ENCODE data around the gene LCN1. TPM values are rescaled to one million over a fixed set of nuclear protein-coding genes. Genes with fewer than 3 reads are reported as not detected.

The LCN1 gene
- total and polyA plus RNA-seq, 2 donors (not counting 3 experiments of a cell fraction or from before 2014, with no cell fraction given), result not detected

DNA sequence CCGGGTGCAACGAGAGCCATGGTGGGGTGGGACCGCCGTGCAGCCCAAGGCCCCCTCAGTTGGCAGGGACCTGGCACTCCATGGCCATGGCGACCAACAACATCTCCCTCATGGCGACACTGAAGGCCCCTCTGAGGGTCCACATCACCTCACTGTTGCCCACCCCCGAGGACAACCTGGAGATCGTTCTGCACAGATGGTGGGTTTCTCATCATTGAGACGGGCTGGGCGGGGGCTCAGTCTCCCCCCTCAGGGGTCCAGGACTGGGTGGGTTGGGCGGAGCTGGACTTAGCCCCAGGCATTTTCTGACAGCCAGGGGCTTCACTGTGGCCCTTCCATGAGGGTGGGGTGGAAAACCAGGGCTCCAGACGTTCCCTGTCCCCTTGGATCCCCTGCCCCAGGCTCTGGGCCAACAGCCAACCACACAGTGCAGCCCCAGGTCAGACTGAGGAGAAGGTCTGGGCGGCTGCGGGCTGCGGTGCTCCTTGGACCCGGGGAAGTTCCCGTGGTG is 41.0 kb downstream of the LCN1 start:
- ChIA-PET POLR2A (no interaction called here), CTCF (no interaction called here)
- H3K9ac ChIP-seq (replicated peaks; ENCODE audit: extremely low read depth, insufficient read depth, low read length), result no peak overlapping the region
- FAIRE-seq (no peak), DNase-seq (ENCODE audit: low read depth, low spot score) (no peak)
- no peak overlapping the region for H3K4me2 ChIP-seq (ENCODE audit: insufficient read depth, low read length)
- no peaks in the 10 kb centered on the region for H3K36me3 ChIP-seq (ENCODE audit: control insufficient read depth in 2 of 2, extremely low read depth in 1 of 2, insufficient read depth in 2 of 2, low read length in 2 of 2)
- H3K27me3 ChIP-seq (ENCODE audit: control insufficient read depth in 2 of 2, insufficient read depth in 2 of 2, low read length in 2 of 2), result no peaks in the 10 kb centered on the region
- no peaks in the 10 kb centered on the region for H3K9me3 ChIP-seq (replicated peaks; ENCODE audit: control insufficient read depth, insufficient read depth, low read length)
- no peaks in the 10 kb centered on the region for H4K20me1 ChIP-seq (replicated peaks; ENCODE audit: control insufficient read depth, extremely low read depth, insufficient read depth, low read length)
- no peak overlapping the region for H3K4me3 ChIP-seq (replicated peaks in 1 of 3; ENCODE audit: insufficient read depth in 1 of 3, low read depth in 1 of 3, low read length in 3 of 3)
- BruUV-seq (replicated peaks), result no TSS peak
- dilution Hi-C loops (cut with MboI; ENCODE audit: extremely low pct_ligation_motif_present, low sequenced_read_pairs), result no loop called here
- H3K27ac ChIP-seq (ENCODE audit: insufficient read depth, low read depth, low read length), result no peak overlapping the region
- no peak for TF ChIP-seq POLR2AphosphoS5 (IDR thresholded peaks at IDR 0.05; ENCODE audit: insufficient read depth, low read depth, low read length)
- TF ChIP-seq FOS (IDR thresholded peaks at IDR 0.05; ENCODE audit: borderline replicate concordance, insufficient read depth, low read length), result no peak
- no peak for TF ChIP-seq JUN (IDR thresholded peaks at IDR 0.05; ENCODE audit: borderline replicate concordance, insufficient read depth, insufficient read length, low read depth)
- TF ChIP-seq, protein P1, sequence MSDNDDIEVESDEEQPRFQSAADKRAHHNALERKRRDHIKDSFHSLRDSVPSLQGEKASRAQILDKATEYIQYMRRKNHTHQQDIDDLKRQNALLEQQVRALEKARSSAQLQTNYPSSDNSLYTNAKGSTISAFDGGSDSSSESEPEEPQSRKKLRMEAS (IDR thresholded peaks at IDR 0.05; ENCODE audit: insufficient read depth, insufficient read length), result no peak
- TF ChIP-seq POLR2A (IDR thresholded peaks at IDR 0.05; ENCODE audit: low read depth, low read length), result no peak
- TF ChIP-seq, protein P2, sequence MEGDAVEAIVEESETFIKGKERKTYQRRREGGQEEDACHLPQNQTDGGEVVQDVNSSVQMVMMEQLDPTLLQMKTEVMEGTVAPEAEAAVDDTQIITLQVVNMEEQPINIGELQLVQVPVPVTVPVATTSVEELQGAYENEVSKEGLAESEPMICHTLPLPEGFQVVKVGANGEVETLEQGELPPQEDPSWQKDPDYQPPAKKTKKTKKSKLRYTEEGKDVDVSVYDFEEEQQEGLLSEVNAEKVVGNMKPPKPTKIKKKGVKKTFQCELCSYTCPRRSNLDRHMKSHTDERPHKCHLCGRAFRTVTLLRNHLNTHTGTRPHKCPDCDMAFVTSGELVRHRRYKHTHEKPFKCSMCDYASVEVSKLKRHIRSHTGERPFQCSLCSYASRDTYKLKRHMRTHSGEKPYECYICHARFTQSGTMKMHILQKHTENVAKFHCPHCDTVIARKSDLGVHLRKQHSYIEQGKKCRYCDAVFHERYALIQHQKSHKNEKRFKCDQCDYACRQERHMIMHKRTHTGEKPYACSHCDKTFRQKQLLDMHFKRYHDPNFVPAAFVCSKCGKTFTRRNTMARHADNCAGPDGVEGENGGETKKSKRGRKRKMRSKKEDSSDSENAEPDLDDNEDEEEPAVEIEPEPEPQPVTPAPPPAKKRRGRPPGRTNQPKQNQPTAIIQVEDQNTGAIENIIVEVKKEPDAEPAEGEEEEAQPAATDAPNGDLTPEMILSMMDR (IDR thresholded peaks at IDR 0.05; ENCODE audit: extremely low read depth in 1 of 2, insufficient read depth in 1 of 2, low read depth in 1 of 2, low read length in 2 of 2), result no peak
- no peak for TF ChIP-seq GATA2 (IDR thresholded peaks at IDR 0.05; ENCODE audit: insufficient read depth, insufficient read length, low read depth, low read length)
- no peak for TF ChIP-seq MYC (IDR thresholded peaks at IDR 0.05; ENCODE audit: low read depth, low read length)
- no peak for TF ChIP-seq EZH2 (IDR thresholded peaks at IDR 0.05; ENCODE audit: borderline replicate concordance, low read depth, low read length, severe bottlenecking)
- no peaks in the 10 kb centered on the region for H3K4me1 ChIP-seq (ENCODE audit: control insufficient read depth, extremely low read depth, insufficient read depth, low read length)
- H2AFZ ChIP-seq (ENCODE audit: low read depth, low read length), result no peak overlapping the region
- no peaks in the 10 kb centered on the region for H3K9me1 ChIP-seq (replicated peaks; ENCODE audit: control insufficient read depth, extremely low read depth, insufficient read depth, low read length)
- intact Hi-C loops (cut with micrococcal nuclease), result no loop called here
- H3K79me2 ChIP-seq (ENCODE audit: control insufficient read depth, insufficient read depth, low read length), result no peaks in the 10 kb centered on the region
